NCI-H146 (cell line): ENCODE data around the gene CRLF2.
"Not testable (repeated sequence)": the region's sequence is repeated elsewhere in the genome, so short reads cannot be mapped to it uniquely, and the experiment has no call there.

Experiments used
- DNase-seq: peaks from one replicate; lab custom pipeline; 2025; lab: John Stamatoyannopoulos, UW

The CRLF2 gene

GRCh38 chrX:1215123-1215823 lies 2.8 kb upstream of the CRLF2 start:
- DNase-seq: no peak

- DNase-seq: no peak
Observed at GRCh38 chrX:1213971-1214370, 1.5 kb upstream of the CRLF2 start.

DNA sequence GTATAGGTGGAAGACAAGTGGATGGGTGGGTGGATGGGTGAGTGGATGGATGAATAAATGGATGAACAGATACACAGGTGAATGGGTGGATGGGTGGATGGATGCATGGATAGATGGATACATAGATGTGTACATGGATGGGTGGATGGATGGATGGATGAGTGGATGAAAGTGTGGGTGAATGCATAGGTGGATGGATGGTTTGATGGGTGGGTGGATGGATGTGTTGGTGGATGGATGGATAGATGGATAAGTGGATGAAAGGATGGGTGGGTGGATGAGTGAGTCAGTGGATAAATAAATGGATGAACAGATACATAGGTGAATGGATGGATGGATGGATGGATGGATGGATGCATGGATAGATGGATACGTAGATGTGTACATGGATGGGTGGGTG lies 1.6 kb downstream of the CRLF2 start:
- no peak for DNase-seq

DNA sequence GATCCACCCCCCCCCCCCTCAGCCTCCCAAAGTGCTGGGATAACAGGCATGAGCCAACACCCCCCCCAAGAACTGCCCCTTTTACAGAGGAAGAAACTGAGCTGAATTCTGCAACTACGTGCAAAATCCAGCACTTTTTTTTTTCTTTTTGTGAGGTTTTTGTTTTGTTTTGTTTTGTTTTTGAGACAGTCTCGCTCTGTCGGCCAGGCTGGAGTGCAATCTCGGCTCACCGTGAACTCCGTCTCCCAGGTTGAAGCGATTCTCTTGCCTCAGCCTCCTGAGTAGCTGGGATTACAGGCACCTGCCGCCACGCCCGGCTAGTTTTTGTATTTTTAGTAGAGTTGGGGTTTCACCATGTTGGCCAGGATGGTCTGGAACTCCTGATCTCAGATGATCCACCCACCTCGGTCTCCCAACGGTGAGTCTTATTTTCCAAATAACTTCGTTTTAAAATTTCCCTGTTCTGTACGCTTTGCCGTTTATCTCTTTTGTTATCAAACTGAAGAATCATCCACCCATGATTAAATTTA lies 4.9 kb downstream of the CRLF2 start:
- DNase-seq: no peak

- no peak for DNase-seq
Observed at GRCh38 chrX:1205681-1206611, 6.5 kb downstream of the CRLF2 start.

DNA sequence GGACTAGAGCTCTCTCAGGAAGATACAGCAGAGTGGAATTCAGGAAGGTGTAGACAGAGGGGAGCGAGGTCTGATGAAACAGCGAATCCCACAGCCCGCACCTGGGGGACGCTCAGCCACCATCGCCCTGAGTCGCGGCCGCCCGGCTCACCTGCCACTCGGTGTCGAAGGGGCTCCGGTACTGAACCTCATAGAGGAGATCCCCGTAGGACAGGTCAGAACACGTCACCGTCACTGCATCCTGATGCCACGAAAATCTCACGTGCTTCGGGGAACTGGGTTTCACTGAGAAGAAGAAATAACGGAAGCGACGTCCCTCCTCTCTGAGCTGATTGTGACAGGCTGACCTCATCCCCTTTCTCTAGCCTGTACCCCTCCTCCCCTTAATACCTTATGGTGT lies 10.2 kb downstream of the CRLF2 start:
- no peak for DNase-seq

- no peak for DNase-seq
Observed at GRCh38 chrX:1196436-1196835, 16.0 kb downstream of the CRLF2 start.

- DNase-seq: not testable (repeated sequence)
Observed at GRCh38 chrX:1192196-1192595, 20.3 kb downstream of the CRLF2 start.

GRCh38 chrX:1190596-1191145 lies 21.8 kb downstream of the CRLF2 start:
- DNase-seq: no peak

DNA sequence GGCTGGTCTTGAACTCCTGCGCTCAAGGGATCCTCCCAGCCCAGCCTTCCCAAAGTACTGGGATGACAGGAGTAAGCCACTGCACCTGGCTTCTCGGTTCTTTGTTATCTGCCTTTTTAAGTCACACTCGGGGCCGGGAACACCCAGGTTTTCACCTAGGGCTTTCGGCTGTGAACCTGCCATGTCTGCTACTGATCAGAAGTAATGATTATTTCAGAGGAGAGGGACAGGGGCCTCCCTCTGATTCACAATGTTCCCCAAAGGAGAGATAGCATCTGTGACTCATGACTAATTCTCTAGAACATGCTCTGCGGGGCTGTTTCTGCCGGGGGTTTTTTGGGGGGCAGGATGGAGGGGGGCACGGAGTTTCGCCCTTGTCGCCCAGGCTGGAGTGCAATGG lies 26.9 kb downstream of the CRLF2 start:
- DNase-seq: no peak

DNA sequence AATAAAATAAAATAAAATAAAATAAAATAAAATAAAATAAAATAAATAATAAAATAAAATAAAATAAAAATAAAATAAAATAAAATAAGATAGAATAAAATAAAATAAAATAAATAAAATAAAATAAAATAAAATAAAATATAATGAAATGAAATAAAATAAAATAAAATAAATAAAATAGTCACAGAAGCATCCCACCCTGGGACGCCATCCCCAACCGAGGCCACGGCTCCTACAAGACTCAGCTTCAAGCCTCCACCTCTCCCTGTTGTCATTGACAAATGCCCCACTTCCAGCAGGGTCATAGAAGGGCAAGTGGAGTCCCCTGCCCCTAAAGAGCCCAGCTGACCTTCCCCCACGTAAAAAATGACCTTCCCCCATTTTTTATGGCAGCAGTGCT lies 30.2 kb downstream of the CRLF2 start:
- DNase-seq: no peak

- not testable (repeated sequence) for DNase-seq
Observed at GRCh38 chrX:1181661-1182060, 30.8 kb downstream of the CRLF2 start.

GRCh38 chrX:1181170-1181569 lies 31.3 kb downstream of the CRLF2 start:
- no peak for DNase-seq

DNA sequence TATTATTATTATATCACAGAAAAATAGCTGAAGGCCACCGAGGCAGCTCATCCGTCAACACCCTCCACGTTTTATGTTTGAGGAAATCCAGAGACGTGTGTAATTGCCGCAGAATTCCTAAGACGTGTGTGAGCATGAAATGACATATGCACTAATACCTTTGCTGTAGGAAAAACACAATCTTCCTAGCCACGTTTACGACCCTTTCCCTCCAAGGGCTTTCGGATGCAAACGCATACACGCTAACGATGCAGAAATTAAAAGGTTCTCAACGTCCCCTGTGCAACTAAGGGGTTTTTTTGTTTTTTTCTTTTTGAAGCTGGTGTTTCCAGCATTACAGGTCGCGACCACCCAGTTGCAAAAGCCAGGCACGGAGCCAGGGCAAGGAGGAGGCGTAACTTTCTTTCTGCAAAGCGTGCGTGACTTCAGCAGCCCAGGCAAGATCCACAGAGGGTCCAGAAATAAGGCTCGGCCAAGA lies 33.8 kb downstream of the CRLF2 start:
- DNase-seq: no peak

GRCh38 chrX:1176531-1177320 lies 35.7 kb downstream of the CRLF2 start:
- DNase-seq: not testable (repeated sequence)

DNA sequence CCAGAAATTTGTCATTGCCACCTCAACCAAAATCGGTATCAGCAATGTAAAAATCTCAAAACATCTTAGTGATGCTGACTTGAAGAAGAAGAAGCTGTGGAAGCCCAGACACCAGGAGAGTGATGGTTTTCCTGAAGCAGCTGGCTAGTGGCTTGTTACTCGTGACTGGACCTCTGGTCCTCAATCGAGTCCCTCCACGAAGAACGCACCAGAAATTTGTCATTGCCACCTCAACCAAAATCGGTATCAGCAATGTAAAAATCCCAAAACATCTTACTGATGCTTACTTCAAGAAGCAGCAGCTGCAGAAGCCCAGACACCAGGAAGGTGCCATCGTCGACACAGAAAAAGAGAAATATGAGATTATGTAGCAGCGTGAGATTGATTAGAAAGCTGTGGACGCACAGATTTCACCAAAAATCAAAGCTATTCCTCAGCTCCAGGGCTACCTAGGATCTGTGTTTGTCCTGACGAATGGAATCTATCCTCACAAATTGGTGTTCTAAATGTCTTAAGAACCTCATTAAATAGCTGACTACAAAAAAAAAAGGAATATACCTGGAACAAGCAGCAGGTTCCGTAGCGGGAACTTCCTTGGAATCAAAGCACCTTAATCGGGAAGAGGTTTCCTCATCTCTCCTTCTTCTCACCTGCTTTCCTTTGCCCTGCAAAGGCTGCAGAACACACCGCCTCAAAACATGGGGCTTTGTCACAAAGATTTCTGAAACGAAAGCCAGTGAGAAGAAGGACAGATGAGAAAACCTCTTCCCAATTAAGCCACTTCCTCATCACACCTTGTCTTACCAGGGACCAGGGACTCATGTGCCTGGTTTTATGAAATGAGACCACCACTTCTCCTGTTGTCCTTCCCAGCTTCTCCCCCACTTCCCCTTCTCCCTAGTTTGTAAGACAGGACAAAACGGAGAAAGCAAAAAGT lies 37.6 kb downstream of the CRLF2 start:
- not testable (repeated sequence) for DNase-seq

DNA sequence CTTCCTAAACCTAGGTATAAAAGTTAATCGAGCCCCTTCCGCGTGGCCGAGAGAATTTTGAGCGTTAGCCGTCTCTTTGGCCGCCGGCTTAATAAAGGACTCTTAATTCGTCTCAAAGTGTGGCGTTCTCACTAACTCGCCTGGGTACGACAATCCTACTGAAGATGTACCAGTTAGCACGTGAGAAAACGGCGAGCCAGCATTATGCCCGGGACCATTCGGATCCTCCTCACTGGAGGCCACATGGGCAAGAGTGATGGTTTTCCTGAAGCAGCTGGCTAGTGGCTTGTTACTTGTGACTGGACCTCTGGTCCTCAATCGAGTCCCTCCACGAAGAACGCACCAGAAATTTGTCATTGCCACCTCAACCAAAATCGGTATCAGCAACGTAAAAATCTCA lies 39.0 kb downstream of the CRLF2 start:
- not testable (repeated sequence) for DNase-seq

DNA sequence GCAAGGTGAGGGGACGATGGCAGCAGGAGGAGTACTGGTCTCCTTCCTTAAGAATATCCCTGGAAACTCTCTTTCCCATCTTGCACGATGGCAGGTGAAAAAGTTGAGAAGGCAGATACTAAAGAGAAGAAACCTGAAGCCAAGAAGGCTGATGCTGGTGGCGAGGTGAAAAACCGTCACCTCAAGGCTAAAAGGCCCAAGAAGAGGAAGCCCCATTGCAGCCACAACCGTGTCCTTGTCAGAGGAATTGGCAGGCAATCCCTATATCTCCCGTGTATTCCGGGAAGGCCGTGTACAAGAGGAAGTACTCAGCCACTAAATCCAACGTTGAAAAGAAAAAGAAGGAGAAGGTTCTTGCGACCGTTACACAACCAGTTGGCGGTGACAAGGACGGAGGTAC lies 40.0 kb downstream of the CRLF2 start:
- no peak for DNase-seq

DNA sequence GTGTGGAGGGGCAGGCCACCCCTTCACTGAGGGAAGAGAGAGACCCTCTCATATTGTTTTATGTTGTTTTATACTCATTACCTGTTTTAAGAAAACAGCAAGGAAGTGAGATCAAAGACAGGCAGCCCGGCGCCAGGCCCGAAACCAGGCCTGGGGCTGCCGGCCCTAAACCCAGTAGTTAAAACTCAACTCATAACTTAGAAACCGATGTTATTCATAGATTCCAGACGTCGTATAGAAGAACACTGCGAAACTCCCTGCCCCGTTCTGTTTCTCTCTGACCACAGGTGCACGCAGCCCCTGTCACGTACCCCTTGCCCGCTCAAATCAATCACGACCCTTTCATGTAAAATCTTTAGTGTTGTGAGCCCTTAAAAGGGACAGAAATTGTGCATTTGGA lies 40.5 kb downstream of the CRLF2 start:
- not testable (repeated sequence) for DNase-seq

DNA sequence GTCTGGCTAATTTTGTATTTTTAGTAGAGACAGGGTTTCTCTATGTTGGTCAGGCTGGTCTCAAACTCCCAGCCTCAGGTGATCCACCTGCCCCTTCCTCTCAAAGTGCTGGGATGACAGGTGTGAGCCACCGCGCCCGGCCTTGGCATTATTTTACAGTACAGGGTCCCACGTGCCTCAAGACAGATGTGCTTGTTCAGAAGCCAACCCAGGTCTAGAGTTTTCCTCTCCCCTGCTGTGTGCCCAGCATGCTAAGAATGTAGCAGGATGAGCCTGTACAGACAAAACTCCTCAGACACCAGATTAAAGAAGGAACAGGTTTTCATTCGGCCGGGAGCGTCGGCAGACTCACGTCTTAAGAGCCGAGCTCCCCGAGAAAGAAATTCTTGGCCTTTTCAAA lies 42.2 kb downstream of the CRLF2 start:
- no peak for DNase-seq

DNA sequence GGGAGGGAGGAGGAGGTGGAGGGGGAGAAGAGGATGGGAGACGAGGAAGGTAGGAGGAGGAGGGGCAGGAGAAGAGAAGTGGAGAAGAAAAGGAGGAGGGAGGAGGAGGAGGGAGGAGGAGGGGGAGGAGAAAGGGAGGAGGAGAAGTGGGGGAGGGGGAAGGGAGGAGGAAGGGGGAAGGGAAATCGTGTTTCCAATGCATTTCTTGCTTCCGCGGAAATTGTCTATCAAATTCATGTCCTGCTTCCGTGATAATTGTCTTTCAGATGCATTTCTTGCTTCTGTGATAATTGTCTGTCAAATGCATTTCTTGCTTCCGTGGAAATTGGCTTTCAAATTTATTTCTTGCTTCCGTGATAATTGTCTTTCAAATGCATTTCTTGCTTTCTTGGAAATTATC lies 43.3 kb downstream of the CRLF2 start:
- DNase-seq: no peak
